Measurements from ENCODE around the gene SUSD3. TPM values are rescaled to one million over a fixed set of nuclear protein-coding genes. Genes with fewer than 3 reads are reported as not detected.

Gene SUSD3
- total and polyA plus RNA-seq, 4 donors: 2.6 to 10.3 (median 4.4) TPM

DNA sequence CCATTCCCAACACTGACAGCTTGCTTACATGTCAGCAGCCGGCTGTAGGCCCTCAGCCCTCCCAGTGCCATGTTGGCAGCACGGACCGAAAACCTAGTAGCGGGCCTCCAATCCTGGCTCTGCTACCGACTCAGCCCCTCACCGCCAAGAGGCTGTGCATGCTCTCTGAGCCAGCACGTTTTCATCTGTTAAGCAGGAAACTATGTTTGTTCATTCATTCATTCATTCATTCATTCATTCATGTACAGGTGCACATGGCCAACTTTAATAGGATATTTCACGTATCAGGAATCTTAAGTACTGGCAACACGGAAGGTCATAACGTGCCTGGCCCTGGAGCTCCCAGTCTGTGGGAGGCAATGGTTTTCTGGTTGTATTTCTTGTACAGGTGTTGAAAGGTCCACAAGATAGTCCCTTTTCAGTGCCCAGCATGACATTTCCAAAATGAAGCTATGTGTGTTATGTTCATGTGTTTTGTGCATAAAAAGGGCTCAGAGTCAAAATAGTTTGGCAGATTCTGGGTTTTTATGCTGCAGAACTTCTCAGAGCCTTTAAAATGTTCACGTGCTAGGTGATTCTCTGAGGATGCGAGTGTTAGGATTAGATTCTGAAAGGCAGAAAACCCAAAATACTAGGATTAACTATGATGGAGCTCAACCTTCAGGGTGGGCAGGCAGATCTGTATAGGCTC is 17.7 kb downstream of the SUSD3 start:
- WGBS, 2 donors: 93 to 96% methylated on average over 12 of the region's 12 CpGs

GRCh38 chr9:93076792-93077128 is 18.3 kb downstream of the SUSD3 start:
- ATAC-seq (ENCODE audit: low FRiP score) (no peak), DNase-seq (peak in 1 of 2 donors; percentile 11)
- WGBS, 2 donors: 96% methylated on average over 2 of the region's 2 CpGs
- Histone ChIP-seq H3K36me3 (ENCODE audit: control insufficient read depth in 1 of 2, insufficient read depth in 2 of 2, low read length in 1 of 2) (no peaks in the 10 kb centered on the region), H3K4me1 (ENCODE audit: control insufficient read depth in 1 of 2, insufficient read depth in 2 of 2, low read length in 2 of 2) (no peaks in the 10 kb centered on the region), H3K27me3 (ENCODE audit: control insufficient read depth in 1 of 2, insufficient read depth in 2 of 2, low read length in 1 of 2) (no peaks in the 10 kb centered on the region), H3K27ac (ENCODE audit: low read depth in 1 of 2, low read length in 2 of 2) (no peak overlapping the region), H3K4me3 (ENCODE audit: low read length in 2 of 2) (no peak overlapping the region), H3K9me3 (ENCODE audit: control insufficient read depth, low read length) (no peaks in the 10 kb centered on the region)
- intact Hi-C loops (cut with DNase I): no loop called here

More for the DNA sequence above, 17.7 kb downstream of the SUSD3 start:
- Histone ChIP-seq H3K27ac (ENCODE audit: low read depth in 1 of 2, low read length in 2 of 2) (no peak overlapping the region), H3K4me3 (ENCODE audit: low read length in 2 of 2) (no peak overlapping the region), H3K4me1 (ENCODE audit: control insufficient read depth in 1 of 2, insufficient read depth in 2 of 2, low read length in 2 of 2) (no peaks in the 10 kb centered on the region), H3K36me3 (ENCODE audit: control insufficient read depth in 1 of 2, insufficient read depth in 2 of 2, low read length in 1 of 2) (no peaks in the 10 kb centered on the region), H3K27me3 (ENCODE audit: control insufficient read depth in 1 of 2, insufficient read depth in 2 of 2, low read length in 1 of 2) (no peaks in the 10 kb centered on the region), H3K9me3 (ENCODE audit: control insufficient read depth, low read length) (no peaks in the 10 kb centered on the region)
- no peak for DNase-seq
- ATAC-seq (ENCODE audit: low FRiP score): no peak
- intact Hi-C loops (cut with DNase I): no loop called here

- Histone ChIP-seq H3K4me3 (ENCODE audit: low read length in 2 of 2) (no peak overlapping the region), H3K36me3 (ENCODE audit: control insufficient read depth in 1 of 2, insufficient read depth in 2 of 2, low read length in 1 of 2) (no peaks in the 10 kb centered on the region), H3K4me1 (ENCODE audit: control insufficient read depth in 1 of 2, insufficient read depth in 2 of 2, low read length in 2 of 2) (no peaks in the 10 kb centered on the region), H3K9me3 (ENCODE audit: control insufficient read depth, low read length) (no peaks in the 10 kb centered on the region), H3K27me3 (ENCODE audit: control insufficient read depth in 1 of 2, insufficient read depth in 2 of 2, low read length in 1 of 2) (no peaks in the 10 kb centered on the region), H3K27ac (ENCODE audit: low read depth in 1 of 2, low read length in 2 of 2) (no peak overlapping the region)
- DNase-seq (peak in 1 of 2 donors; percentile 3), ATAC-seq (ENCODE audit: low FRiP score) (no peak)
- intact Hi-C loops (cut with DNase I): no loop called here
- WGBS, 2 donors: 95 to 100% methylated on average over 1 of the region's 1 CpG
Measured at GRCh38 chr9:93077367-93077766, 18.9 kb downstream of the SUSD3 start.

GRCh38 chr9:93077811-93078210 is 19.3 kb downstream of the SUSD3 start:
- no peaks in the 10 kb centered on the region for H3K36me3 ChIP-seq (ENCODE audit: control insufficient read depth in 1 of 2, insufficient read depth in 2 of 2, low read length in 1 of 2)
- intact Hi-C loops (cut with DNase I): no loop called here
- ATAC-seq (ENCODE audit: low FRiP score) (peak; percentile 8), DNase-seq (peak; percentile 35 to 63)
- H3K9me3 ChIP-seq (ENCODE audit: control insufficient read depth, low read length): no peaks in the 10 kb centered on the region
- H3K27me3 ChIP-seq (ENCODE audit: control insufficient read depth in 1 of 2, insufficient read depth in 2 of 2, low read length in 1 of 2): no peaks in the 10 kb centered on the region
- no peaks in the 10 kb centered on the region for H3K4me1 ChIP-seq (ENCODE audit: control insufficient read depth in 1 of 2, insufficient read depth in 2 of 2, low read length in 2 of 2)
- 97 to 98% methylated on average over 15 to 16 of the region's 16 CpGs for WGBS, 2 donors
- H3K27ac ChIP-seq (ENCODE audit: low read depth in 1 of 2, low read length in 2 of 2): no peak overlapping the region
- no peak overlapping the region for H3K4me3 ChIP-seq (ENCODE audit: low read length in 2 of 2)

DNA sequence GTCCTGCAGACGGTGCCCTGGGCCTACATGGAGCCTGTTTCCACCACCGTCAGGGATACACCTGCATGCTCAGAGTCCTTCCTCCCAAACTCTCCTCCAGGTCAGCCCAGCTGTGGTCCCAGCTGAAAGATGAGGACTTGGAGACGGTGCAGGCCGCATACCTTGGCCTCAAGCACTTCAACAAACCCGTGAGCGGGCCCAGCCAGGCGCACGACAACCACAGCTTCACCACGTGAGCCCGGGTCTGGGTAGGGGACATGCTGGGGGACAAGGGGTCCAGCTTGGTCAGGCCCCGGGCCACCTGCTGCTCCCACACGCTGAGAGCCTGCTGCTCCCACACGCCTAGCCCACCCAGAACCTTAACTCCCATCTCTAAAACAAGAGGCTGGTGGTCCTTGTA is 20.9 kb downstream of the SUSD3 start:
- Histone ChIP-seq H3K4me1 (ENCODE audit: control insufficient read depth in 1 of 2, insufficient read depth in 2 of 2, low read length in 2 of 2) (no peaks in the 10 kb centered on the region), H3K4me3 (ENCODE audit: low read length in 2 of 2) (no peak overlapping the region), H3K9me3 (ENCODE audit: control insufficient read depth, low read length) (no peaks in the 10 kb centered on the region), H3K27ac (ENCODE audit: low read depth in 1 of 2, low read length in 2 of 2) (no peak overlapping the region), H3K27me3 (ENCODE audit: control insufficient read depth in 1 of 2, insufficient read depth in 2 of 2, low read length in 1 of 2) (no peaks in the 10 kb centered on the region), H3K36me3 (ENCODE audit: control insufficient read depth in 1 of 2, insufficient read depth in 2 of 2, low read length in 1 of 2) (no peaks in the 10 kb centered on the region)
- DNase-seq (peak; percentile 22 to 56), ATAC-seq (ENCODE audit: low FRiP score) (no peak)
- 95 to 97% methylated on average over 13 of the region's 13 CpGs for WGBS, 2 donors
- intact Hi-C loops (cut with DNase I): no loop called here

DNA sequence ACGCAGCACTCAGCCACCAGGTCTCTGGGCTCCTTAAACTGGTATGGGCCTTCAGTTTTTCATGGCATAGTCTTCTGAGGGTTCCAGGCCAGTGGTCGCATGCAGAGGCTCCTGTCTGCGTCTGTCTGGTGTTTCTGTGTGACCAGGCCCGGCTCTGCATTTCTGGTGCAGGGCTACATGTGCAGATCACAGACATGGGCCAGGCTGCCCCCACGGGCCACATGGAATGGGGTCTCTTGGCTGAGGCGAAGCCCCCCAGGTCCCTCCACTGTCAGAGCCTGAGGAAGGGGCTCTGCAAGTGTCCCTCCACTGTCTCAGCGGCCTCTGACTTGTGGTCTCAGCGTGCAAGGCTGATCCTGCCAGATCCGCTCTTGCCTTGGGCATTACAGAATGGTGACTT is 21.9 kb downstream of the SUSD3 start:
- WGBS, 2 donors: 91 to 97% methylated on average over 9 of the region's 9 CpGs
- Histone ChIP-seq H3K4me3 (ENCODE audit: low read length in 2 of 2) (no peak overlapping the region), H3K36me3 (ENCODE audit: control insufficient read depth in 1 of 2, insufficient read depth in 2 of 2, low read length in 1 of 2) (no peaks in the 10 kb centered on the region), H3K9me3 (ENCODE audit: control insufficient read depth, low read length) (no peaks in the 10 kb centered on the region), H3K27ac (ENCODE audit: low read depth in 1 of 2, low read length in 2 of 2) (no peak overlapping the region), H3K4me1 (ENCODE audit: control insufficient read depth in 1 of 2, insufficient read depth in 2 of 2, low read length in 2 of 2) (no peaks in the 10 kb centered on the region), H3K27me3 (ENCODE audit: control insufficient read depth in 1 of 2, insufficient read depth in 2 of 2, low read length in 1 of 2) (no peaks in the 10 kb centered on the region)
- DNase-seq (peak; percentile 11 to 59), ATAC-seq (ENCODE audit: low FRiP score) (no peak)
- intact Hi-C loops (cut with DNase I): no loop called here

- intact Hi-C loops (cut with DNase I): no loop called here
- no peak overlapping the region for H3K4me3 ChIP-seq (ENCODE audit: low read length in 2 of 2)
- ATAC-seq (ENCODE audit: low FRiP score) (no peak), DNase-seq (peak; percentile 38 to 48)
- H3K9me3 ChIP-seq (ENCODE audit: control insufficient read depth, low read length): no peaks in the 10 kb centered on the region
- H3K36me3 ChIP-seq (ENCODE audit: control insufficient read depth in 1 of 2, insufficient read depth in 2 of 2, low read length in 1 of 2): no peaks in the 10 kb centered on the region
- H3K27me3 ChIP-seq (ENCODE audit: control insufficient read depth in 1 of 2, insufficient read depth in 2 of 2, low read length in 1 of 2): no peaks in the 10 kb centered on the region
- WGBS, 2 donors: 75 to 78% methylated on average over 10 of the region's 10 CpGs
- no peaks in the 10 kb centered on the region for H3K4me1 ChIP-seq (ENCODE audit: control insufficient read depth in 1 of 2, insufficient read depth in 2 of 2, low read length in 2 of 2)
- H3K27ac ChIP-seq (ENCODE audit: low read depth in 1 of 2, low read length in 2 of 2): no peak overlapping the region
Measured at GRCh38 chr9:93081081-93081529, 22.6 kb downstream of the SUSD3 start.

DNA sequence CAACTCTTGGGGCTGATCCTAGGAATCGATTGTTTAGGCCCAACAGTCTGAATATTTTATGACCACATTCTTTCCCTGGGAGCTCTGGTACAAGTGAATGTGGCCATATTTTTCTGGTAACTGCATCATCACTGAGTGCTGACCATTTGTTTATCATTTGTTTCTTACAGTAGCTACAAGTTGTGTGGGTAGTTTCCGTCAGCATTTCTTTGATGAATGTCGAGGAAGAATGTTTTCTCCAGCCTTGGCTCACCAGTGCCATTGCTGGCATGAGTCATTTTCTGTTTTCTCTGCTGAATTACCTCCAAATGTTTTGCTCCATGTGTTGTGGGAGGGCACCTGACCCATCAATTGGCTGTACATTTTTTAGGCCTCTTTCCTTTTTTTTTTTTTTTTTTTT is 23.4 kb downstream of the SUSD3 start:
- H3K9me3 ChIP-seq (ENCODE audit: control insufficient read depth, low read length): no peaks in the 10 kb centered on the region
- DNase-seq (peak in 1 of 2 donors; percentile 5), ATAC-seq (ENCODE audit: low FRiP score) (no peak)
- intact Hi-C loops (cut with DNase I): no loop called here
- 75 to 79% methylated on average over 3 of the region's 3 CpGs for WGBS, 2 donors
- H3K4me1 ChIP-seq (ENCODE audit: control insufficient read depth in 1 of 2, insufficient read depth in 2 of 2, low read length in 2 of 2): no peaks in the 10 kb centered on the region
- H3K27ac ChIP-seq (ENCODE audit: low read depth in 1 of 2, low read length in 2 of 2): no peak overlapping the region
- no peak overlapping the region for H3K4me3 ChIP-seq (ENCODE audit: low read length in 2 of 2)
- no peaks in the 10 kb centered on the region for H3K27me3 ChIP-seq (ENCODE audit: control insufficient read depth in 1 of 2, insufficient read depth in 2 of 2, low read length in 1 of 2)
- H3K36me3 ChIP-seq (ENCODE audit: control insufficient read depth in 1 of 2, insufficient read depth in 2 of 2, low read length in 1 of 2): no peaks in the 10 kb centered on the region

- Histone ChIP-seq H3K9me3 (ENCODE audit: control insufficient read depth, low read length) (no peaks in the 10 kb centered on the region), H3K4me1 (ENCODE audit: control insufficient read depth in 1 of 2, insufficient read depth in 2 of 2, low read length in 2 of 2) (no peaks in the 10 kb centered on the region), H3K4me3 (ENCODE audit: low read length in 2 of 2) (no peak overlapping the region), H3K27ac (ENCODE audit: low read depth in 1 of 2, low read length in 2 of 2) (no peak overlapping the region), H3K36me3 (ENCODE audit: control insufficient read depth in 1 of 2, insufficient read depth in 2 of 2, low read length in 1 of 2) (no peaks in the 10 kb centered on the region), H3K27me3 (ENCODE audit: control insufficient read depth in 1 of 2, insufficient read depth in 2 of 2, low read length in 1 of 2) (no peaks in the 10 kb centered on the region)
- WGBS, 2 donors: 77 to 84% methylated on average over 18 of the region's 18 CpGs
- no peak for ATAC-seq (ENCODE audit: low FRiP score)
- intact Hi-C loops (cut with DNase I): no loop called here
- DNase-seq: peak; percentile 32 to 43
Measured at GRCh38 chr9:93082841-93083411, 24.4 kb downstream of the SUSD3 start.
